GM12892 (cell line): Measurements from ENCODE around the gene STIMATE.

Experiments
- POLR2A ChIP-seq: IDR thresholded peaks from 2 replicates; pipeline ENCODE4 v1.6.1; 2011; ENCODE audit warnings: low read depth, low read length, control low read depth
- POLR2AphosphoS5 ChIP-seq: IDR thresholded peaks from 2 replicates; pipeline ENCODE4 v1.6.1; 2011; ENCODE audit warnings: low read depth, low read length, control low read depth
- TAF1 ChIP-seq: IDR thresholded peaks from 2 replicates; pipeline ENCODE4 v1.6.1; 2011; ENCODE audit warnings: low read depth, mild to moderate bottlenecking, control low read depth, low read length, borderline replicate concordance

- TF ChIP-seq POLR2A (no peak), POLR2AphosphoS5 (no peak), TAF1 (no peak)
Measured at GRCh38 chr3:52910823-52911222, 13.5 kb upstream of the STIMATE start.
